Smooth muscle cell (in vitro differentiated cells): ENCODE measurements around the gene MYADML2. TPM values are rescaled to one million over a fixed set of nuclear protein-coding genes. Genes with fewer than 3 reads are reported as not detected.

Experiments used
- DNase-seq: peaks from one replicate; lab custom pipeline; 2025; ENCODE audit not compliant: unreplicated experiment; lab: John Stamatoyannopoulos, UW
- H2AFZ ChIP-seq: fragments of 200-600 bp; sonication (generic); 2 replicates; pipeline ENCODE4 v1.6.0; 2016; ENCODE audit warnings: antibody characterized with exemption, low read depth, mild to moderate bottlenecking
- H3F3A ChIP-seq: fragments of 200-600 bp; sonication (generic); 2 replicates; pipeline ENCODE4 v1.6.0; 2017; ENCODE audit warnings: antibody characterized with exemption, low read depth
- H3K27ac ChIP-seq: fragments of 200-600 bp; sonication (generic); 2 replicates; pipeline ENCODE4 v1.5.1; 2016; ENCODE audit warnings: low read depth, mild to moderate bottlenecking
- H3K27me3 ChIP-seq: fragments of 200-600 bp; sonication (generic); 2 replicates; pipeline ENCODE4 v1.6.1; 2016; ENCODE audit warnings: low read depth, mild to moderate bottlenecking
- H3K36me3 ChIP-seq: fragments of 200-600 bp; sonication (generic); 2 replicates; pipeline ENCODE4 v1.5.1; 2016; ENCODE audit warnings: low read depth
- H3K4me1 ChIP-seq: fragments of 200-600 bp; sonication (generic); 2 replicates; pipeline ENCODE4 v1.5.1; 2016; ENCODE audit warnings: low read depth
- H3K4me2 ChIP-seq: fragments of 200-600 bp; sonication (generic); 2 replicates; pipeline ENCODE4 v1.6.0; 2016; ENCODE audit warnings: mild to moderate bottlenecking
- H3K4me3 ChIP-seq: fragments of 200-600 bp; sonication (generic); 2 replicates; pipeline ENCODE4 v1.5.1; 2016; ENCODE audit warnings: mild to moderate bottlenecking
- H3K79me2 ChIP-seq: fragments of 200-600 bp; sonication (generic); 2 replicates; pipeline ENCODE4 v1.6.0; 2016; ENCODE audit warnings: low read depth, mild to moderate bottlenecking
- H3K9ac ChIP-seq: fragments of 200-600 bp; sonication (generic); 2 replicates; pipeline ENCODE4 v1.6.0; 2016; ENCODE audit warnings: low read depth
- H3K9me3 ChIP-seq: fragments of 200-600 bp; sonication (generic); replicated peaks from 2 replicates; pipeline ENCODE4 v1.5.1; 2016; ENCODE audit warnings: low read depth
- H4K20me1 ChIP-seq: fragments of 200-600 bp; sonication (generic); 2 replicates; pipeline ENCODE4 v1.6.0; 2016; ENCODE audit warnings: low read depth
- WGBS: methylation state at CpG from one replicate; pipeline ENCODE4 v1.1.7; 2016; ENCODE audit warnings: low lambda C conversion rate; 5-methylcytosine and 5-hydroxymethylcytosine counted together
- polyA plus RNA-seq: library from polyadenylated mRNA; unstranded; fragments of >200 nt; fragmentation: Nextera tagmentation; extraction: Ambion mirVana; gene quantifications from 2 replicates; pipeline ENCODE4 v1.2.1, GENCODE V29; 2016
- total RNA-seq: library from RNA; depleted of rRNA; stranded (reverse); fragments of >200 nt; gene quantifications from 2 replicates; pipeline ENCODE4 v1.2.3, GENCODE V29; 2014
- TF ChIP-seq, protein P1 (sequence below): fragments of 200-600 bp; sonication (generic); IDR thresholded peaks from 2 replicates; pipeline ENCODE4 v1.5.1; 2017; ENCODE audit warnings: borderline replicate concordance, mild to moderate bottlenecking, antibody characterized with exemption; ENCODE audit not compliant: insufficient read depth, poor library complexity, severe bottlenecking

MYADML2 gene
- total and polyA plus RNA-seq, 2 experiments from 2014 or later, result not detected

DNA sequence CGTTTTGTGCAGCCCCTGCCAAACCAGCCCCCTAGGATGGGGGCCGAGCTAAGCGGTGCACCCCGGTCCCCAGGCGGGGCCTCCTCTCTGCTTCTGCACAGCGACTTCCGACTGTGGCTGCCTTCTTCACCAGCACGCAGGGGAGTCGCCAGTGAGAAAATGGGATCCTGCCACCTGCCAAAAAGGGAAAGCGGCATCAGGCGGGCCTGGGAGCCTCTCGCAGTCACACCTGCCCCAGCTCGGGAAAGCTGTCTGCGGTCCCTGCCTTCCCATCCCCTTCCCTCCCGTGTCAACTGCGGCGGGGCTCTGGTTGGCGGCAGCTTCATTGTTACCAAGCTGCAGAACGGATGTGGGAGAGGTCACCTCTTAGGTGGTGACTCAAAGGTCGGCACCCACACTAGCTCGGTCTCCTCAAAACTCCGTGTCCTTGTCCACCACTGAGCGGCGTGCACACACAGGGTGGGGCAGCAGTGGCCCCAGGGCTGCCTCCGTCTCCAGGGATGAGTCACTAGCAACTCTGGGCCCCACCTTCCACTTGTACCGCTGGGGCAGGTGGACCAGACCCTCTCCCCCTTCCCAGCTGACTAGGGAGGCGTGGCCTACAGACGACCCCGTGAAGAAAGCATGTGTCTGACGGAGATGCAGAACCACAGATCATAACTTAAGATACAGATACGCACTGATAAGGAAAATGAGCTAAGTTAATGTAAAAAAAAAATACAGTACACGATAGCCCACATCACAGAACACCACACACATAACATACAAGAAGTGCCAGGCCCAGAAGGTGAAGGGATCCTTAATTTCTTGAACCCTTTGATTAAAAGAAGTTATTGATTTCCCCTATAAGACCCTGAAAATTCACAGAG, 34.4 kb downstream of the MYADML2 start:
- no peak overlapping the region for H3K4me2 ChIP-seq
- H3K79me2 ChIP-seq, result peaks cover 25% of the 10 kb centered on the region
- no peak overlapping the region for H3K4me3 ChIP-seq
- 88% methylated on average over 32 of the region's 32 CpGs for WGBS
- H3K9ac ChIP-seq, result no peak overlapping the region
- no peaks in the 10 kb centered on the region for H3K27me3 ChIP-seq
- no peaks in the 10 kb centered on the region for H3K9me3 ChIP-seq
- H3F3A ChIP-seq, result peaks cover 9% of the 10 kb centered on the region
- TF ChIP-seq, protein P1, sequence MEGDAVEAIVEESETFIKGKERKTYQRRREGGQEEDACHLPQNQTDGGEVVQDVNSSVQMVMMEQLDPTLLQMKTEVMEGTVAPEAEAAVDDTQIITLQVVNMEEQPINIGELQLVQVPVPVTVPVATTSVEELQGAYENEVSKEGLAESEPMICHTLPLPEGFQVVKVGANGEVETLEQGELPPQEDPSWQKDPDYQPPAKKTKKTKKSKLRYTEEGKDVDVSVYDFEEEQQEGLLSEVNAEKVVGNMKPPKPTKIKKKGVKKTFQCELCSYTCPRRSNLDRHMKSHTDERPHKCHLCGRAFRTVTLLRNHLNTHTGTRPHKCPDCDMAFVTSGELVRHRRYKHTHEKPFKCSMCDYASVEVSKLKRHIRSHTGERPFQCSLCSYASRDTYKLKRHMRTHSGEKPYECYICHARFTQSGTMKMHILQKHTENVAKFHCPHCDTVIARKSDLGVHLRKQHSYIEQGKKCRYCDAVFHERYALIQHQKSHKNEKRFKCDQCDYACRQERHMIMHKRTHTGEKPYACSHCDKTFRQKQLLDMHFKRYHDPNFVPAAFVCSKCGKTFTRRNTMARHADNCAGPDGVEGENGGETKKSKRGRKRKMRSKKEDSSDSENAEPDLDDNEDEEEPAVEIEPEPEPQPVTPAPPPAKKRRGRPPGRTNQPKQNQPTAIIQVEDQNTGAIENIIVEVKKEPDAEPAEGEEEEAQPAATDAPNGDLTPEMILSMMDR, result no peak
- peaks cover 59% of the 10 kb centered on the region for H4K20me1 ChIP-seq
- H3K36me3 ChIP-seq, result no peaks in the 10 kb centered on the region
- no peak overlapping the region for H3K27ac ChIP-seq
- no peak overlapping the region for H2AFZ ChIP-seq
- DNase-seq, result no peak
- peaks cover 7% of the 10 kb centered on the region for H3K4me1 ChIP-seq

- Histone ChIP-seq H3K79me2 (peaks cover 17% of the 10 kb centered on the region), H3K4me2 (peak overlapping the region; percentile 79), H2AFZ (no peak overlapping the region), H4K20me1 (peaks cover 55% of the 10 kb centered on the region), H3K36me3 (no peaks in the 10 kb centered on the region), H3K9me3 (no peaks in the 10 kb centered on the region), H3F3A (peaks cover 9% of the 10 kb centered on the region), H3K27ac (no peak overlapping the region), H3K4me3 (peak overlapping the region; percentile 33), H3K9ac (no peak overlapping the region), H3K27me3 (no peaks in the 10 kb centered on the region), H3K4me1 (peaks cover 4% of the 10 kb centered on the region)
- 94% methylated on average over 19 of the region's 19 CpGs for WGBS
- TF ChIP-seq, protein P1, result no peak
- no peak for DNase-seq
Measured at GRCh38 chr17:81911969-81912368, 35.1 kb downstream of the MYADML2 start.

DNA sequence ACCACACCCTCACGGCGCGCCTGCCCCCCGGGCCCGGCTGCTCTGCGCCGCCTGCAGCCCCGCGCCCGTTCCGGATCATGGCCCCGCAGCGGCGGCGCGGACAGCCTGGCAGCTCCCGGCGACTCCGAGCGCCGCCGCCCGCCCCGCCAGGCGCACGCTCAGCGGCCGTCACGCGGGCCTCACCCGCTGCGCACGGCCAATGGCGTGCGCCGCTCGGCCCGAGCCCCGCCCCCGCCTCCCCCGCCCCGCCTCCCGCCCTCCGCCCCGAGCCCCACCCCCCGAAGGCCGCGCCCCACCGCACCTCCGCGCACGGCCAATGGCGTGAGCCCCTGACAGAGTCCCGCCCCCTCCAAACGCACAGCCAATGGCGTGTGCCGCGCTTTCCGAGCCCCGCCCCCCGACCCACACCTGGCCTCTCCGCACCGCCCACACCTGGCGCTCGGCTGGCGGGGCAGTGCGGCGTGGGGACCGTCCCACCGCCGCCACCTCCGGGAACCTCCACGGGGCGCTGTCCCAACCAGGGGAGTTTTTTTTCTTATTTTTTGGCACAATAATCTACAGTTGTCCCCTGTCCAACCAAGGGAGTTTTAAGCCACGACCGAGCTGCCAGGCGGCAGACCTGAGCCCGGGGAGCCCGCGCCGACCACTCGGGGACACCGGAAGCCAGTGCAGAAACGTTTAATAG, 35.6 kb downstream of the MYADML2 start, which contains the start of gene PCYT2:
Gene PCYT2 (minus strand): TSS at position 123 of the 685 bp plus-strand sequence. CDS start 44 bp downstream, at position 79.
- Histone ChIP-seq H3K4me2 (peak within 1 kb of the TSS; percentile 99), H3K27ac (no peak within 1 kb of the TSS), H2AFZ (no peak within 1 kb of the TSS), H3K9ac (peak within 1 kb of the TSS; percentile 62), H3K4me3 (peak within 1 kb of the TSS; percentile 81), H3F3A (peaks cover 9% of the 10 kb centered on the region), H3K9me3 (no peaks in the 10 kb centered on the region), H3K79me2 (peaks cover 16% of the 10 kb centered on the region), H4K20me1 (peaks cover 50% of the 10 kb centered on the region), H3K36me3 (no peaks in the 10 kb centered on the region), H3K27me3 (no peaks in the 10 kb centered on the region), H3K4me1 (peaks cover 4% of the 10 kb centered on the region)
- DNase-seq, result peak; percentile 70
- TF ChIP-seq, protein P1, result peak; percentile 4
- WGBS, result 16% methylated on average over 32 of the region's 84 CpGs
